Measurements from ENCODE around the gene FABP7. TPM values are rescaled to one million over a fixed set of nuclear protein-coding genes. Genes with fewer than 3 reads are reported as not detected.
A peak's percentile ranks its signal among the peaks of the same experiment; 100 is the strongest.

FABP7 gene
- total and polyA plus RNA-seq, 2 of the 13 experiments (the other 11 are each of a cell fraction or from before 2014, with no cell fraction given), result not detected

- POLR2A ChIA-PET, result interaction anchor here (1.1 to 5.9 kb wide), 2 partner anchors 9 to 28 kb away, joined by 4 to 177 read pairs; partner anchors contain the start of gene SMPDL3A
- TF ChIP-seq ZNF367 (CRISPR knock-in tag; IDR thresholded peaks at IDR 0.05; ENCODE audit: borderline replicate concordance) (0 out of 2 replicates have a peak, but pooled peaks have one; percentile 45), ZNF800 (CRISPR knock-in tag; IDR thresholded peaks at IDR 0.05) (peak; percentile 21; the same call in 1 of the 2 replicates), MED1 (CRISPR knock-in tag; IDR thresholded peaks at IDR 0.05) (0 out of 2 replicates have a peak, but pooled peaks have one; percentile 28), ATF6 (CRISPR knock-in tag; conservative IDR thresholded peaks at IDR 0.05) (no peak)
- Histone ChIP-seq H3K4me1 (ENCODE audit: insufficient read depth, low read length) (peaks cover 54% of the 10 kb centered on the region), H3K9ac (ENCODE audit: insufficient read depth, low read depth, low read length) (no peak overlapping the region), H3K9me3 (ENCODE audit: low read length) (no peaks in the 10 kb centered on the region), H3K4me2 (ENCODE audit: low read depth, low read length) (peak overlapping the region; percentile 55; the same call in 1 of the 2 replicates), H3K27me3 (ENCODE audit: control insufficient read depth in 1 of 2, insufficient read depth in 2 of 2, low read length in 2 of 2) (no peaks in the 10 kb centered on the region), H3K36me3 (replicated peaks in 1 of 2; ENCODE audit: control insufficient read depth in 1 of 2, insufficient read depth in 2 of 2, low read length in 2 of 2) (no peaks in the 10 kb centered on the region), H4K20me1 (ENCODE audit: insufficient read depth, low read length) (no peaks in the 10 kb centered on the region), H3K79me2 (ENCODE audit: insufficient read depth, low read length) (no peaks in the 10 kb centered on the region), H3K27ac (ENCODE audit: extremely low read length, insufficient read depth, low read length) (peak overlapping the region; percentile 69), H2AFZ (ENCODE audit: low read length) (no peak overlapping the region), H3K4me3 (replicated peaks in 1 of 3; ENCODE audit: insufficient read depth in 1 of 3, low read depth in 2 of 3, low read length in 3 of 3) (no peak overlapping the region)
- intact Hi-C loops (cut with micrococcal nuclease; ENCODE audit: unreplicated experiment), result no loop called here
- in situ Hi-C loops (cut with HindIII; ENCODE audit: extremely low pct_ligation_motif_present, low pct_unique_long_range_greater_than_20kb), result no loop called here
- 98% methylated on average over 4 of the region's 4 CpGs for WGBS (ENCODE audit: low lambda C conversion rate)
- CTCF ChIA-PET (ENCODE audit: low intra/inter-chr PET ratio, low total read pairs), result interaction anchor here (1.3 kb wide), 1 partner anchor 10 kb away, joined by 4 read pairs; the partner anchor contains the start of gene SMPDL3A
- FAIRE-seq, result no peak
- ATAC-seq, result no peak
- no peak for DNase-seq (ENCODE audit: low spot score)
- BruUV-seq (replicated peaks), result no TSS peak
Measured at GRCh38 chr6:122799140-122799745, 19.7 kb downstream of the FABP7 start.
